Activated CD4-positive, alpha-beta T cell treated with anti-CD3 and anti-CD28 coated beads, Interleukin-2, amount 50 U/mL, for 16 hours (primary cell): ENCODE data around the gene IVD.

ENCODE experiments used
- DNase-seq: peaks from one replicate; pipeline ENCODE4 v3.0.0-alpha.2; 2020

Gene IVD

DNA sequence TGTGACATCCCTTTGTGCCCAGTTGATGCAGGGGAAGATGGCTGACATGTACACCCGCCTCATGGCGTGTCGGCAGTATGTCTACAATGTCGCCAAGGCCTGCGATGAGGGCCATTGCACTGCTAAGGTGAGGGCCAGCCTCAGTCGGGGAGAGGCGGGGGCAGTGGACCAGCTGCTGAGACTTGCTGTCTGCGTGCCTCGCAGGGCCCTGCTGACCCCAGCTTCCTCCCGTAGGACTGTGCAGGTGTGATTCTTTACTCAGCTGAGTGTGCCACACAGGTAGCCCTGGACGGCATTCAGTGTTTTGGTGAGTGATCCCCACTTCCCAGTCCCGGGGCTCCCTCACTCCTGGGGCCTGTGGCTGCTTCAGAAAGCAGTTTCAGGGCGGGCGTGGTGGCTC is 10.5 kb downstream of the IVD start:
- DNase-seq, result no peak

DNA sequence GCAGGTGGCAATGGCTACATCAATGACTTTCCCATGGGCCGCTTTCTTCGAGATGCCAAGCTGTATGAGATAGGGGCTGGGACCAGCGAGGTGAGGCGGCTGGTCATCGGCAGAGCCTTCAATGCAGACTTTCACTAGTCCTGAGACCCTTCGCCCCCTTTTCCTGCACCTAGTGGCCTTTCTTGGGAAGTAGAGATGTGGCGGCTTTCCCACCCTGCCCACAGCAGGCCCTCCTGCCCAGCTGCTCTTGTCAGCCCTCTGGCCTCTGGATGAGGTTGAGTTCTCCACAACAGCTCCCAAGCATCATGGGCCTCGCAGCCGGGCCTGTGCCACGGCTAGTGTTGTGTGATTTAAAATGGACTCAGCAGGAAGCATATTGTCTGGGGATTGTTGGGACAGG is 12.5 kb downstream of the IVD start:
- DNase-seq, result no peak

DNA sequence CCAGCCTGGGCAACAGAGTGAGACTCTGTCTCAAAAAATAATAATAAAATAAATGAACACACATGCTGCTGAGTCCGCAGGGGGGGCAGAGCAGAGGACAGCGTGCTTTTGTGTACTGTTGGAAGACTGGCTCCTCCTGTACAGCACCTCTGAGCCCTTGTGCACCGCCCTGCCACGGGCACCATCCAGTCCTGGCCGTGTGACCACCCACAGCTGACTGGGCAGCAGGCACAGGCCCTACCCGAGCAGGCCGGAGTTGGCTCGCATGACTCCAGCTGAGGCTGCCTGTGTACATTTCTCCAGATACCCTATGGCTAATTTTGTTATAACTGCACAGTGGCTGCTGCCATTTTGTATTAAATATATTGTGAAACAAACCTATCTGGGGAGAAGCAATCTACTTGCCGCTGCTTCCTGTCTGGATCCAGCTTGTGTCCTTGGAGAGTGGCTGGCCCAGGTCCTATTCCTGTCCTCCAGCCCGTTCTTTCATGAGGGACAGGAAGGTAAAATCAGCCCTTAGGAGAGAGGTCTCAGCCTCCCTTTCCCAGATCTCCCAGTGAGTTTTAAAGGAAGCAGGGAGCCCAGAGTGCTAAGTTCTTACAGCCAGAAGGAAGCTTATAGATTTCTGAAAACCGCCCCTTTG is 14.6 kb downstream of the IVD start:
- DNase-seq, result no peak

- no peak for DNase-seq
Measured at GRCh38 chr15:40420793-40421192, 15.2 kb downstream of the IVD start.

DNA sequence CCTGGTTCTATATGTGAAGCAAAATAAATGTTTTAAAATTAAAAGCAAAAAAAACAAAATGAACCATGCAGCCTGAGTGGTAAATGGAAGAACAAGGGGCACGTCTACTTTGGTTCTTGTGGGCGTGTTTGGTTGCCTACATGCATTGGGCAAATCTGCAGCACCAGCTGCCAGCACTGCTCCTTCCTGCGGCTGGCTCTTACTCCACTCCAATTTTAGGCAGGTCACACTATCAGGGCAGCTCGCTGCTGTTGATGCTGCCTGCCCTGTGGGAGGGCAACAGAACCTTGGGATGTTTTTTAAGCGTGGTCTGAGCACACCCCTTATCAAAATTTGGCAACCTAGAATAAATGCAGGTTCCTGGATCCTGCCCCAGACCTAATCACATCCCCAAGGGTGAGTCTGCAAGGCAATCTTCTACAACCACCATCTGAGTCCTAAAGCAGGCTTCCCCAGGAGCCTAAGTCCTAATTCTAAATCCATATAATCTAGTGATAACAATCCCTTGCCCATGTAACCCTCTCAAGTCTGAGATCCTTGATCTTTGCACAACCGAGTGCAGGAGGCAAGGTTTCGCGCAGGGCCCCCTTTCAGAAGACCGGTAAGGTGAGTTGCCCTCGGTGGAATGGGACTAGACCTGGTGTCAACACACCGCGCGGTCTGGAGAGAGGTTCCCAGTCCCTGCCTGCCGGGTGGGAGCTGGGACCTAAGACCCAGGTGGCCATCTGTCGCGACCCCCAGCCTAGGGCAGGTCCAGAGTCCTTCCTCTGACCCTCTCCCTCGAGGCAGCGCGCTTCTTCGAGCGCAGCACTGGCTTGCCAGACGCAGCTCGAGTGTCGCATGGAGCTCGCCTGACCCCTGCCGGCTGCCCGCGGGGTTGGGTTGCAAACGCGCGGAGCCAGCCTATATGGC is 15.9 kb downstream of the IVD start:
- DNase-seq, result peak; percentile 81

DNA sequence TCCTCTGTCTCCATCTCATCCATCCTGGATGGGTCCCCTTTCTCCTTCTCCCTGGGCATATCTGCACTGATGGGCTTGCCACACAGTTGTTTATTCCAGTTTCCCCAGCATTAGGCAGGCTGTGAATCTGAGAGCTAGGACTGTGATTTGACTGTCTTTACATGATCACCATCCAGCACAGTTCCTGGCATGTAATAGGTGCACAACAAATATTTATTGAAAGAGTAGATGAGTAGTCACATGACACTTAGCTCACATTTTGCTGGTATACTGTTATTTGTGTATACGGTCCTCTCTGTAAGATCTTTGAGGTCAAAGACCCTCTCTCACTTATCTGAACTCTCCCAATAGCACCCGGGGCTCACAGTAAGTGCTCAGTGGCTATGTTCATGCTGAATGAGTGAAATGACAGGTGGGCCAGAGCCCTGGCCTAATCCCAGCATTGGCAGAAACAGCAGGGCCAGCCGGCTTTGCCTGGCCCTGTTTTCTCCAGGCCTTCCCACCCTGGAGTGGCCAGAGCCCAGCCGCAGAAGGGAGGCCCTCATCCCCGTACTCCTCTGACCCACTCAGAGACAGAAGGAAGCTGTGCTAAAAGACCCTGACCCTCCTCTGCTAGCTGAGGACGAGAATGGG is 19.0 kb downstream of the IVD start:
- no peak for DNase-seq

DNA sequence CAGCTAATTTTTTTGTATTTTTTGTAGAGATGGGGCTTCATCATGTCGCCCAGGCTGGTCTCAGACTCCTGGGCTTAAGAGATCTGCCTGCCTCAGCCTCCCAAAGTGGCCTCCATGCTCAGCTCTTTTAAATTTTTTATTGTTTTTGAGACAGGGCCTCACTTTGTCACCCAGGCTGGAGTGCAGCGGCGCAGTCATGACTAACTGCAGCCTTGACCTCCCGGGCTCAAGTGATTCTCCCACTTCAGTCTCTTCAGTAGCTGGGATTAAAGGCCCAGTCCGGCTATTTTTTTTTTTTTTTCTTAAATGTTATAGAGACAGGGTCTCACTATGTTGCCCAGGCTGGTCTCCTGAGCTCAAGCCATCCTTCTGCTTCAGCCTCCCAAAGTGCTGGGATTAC is 20.1 kb downstream of the IVD start:
- DNase-seq, result no peak

DNA sequence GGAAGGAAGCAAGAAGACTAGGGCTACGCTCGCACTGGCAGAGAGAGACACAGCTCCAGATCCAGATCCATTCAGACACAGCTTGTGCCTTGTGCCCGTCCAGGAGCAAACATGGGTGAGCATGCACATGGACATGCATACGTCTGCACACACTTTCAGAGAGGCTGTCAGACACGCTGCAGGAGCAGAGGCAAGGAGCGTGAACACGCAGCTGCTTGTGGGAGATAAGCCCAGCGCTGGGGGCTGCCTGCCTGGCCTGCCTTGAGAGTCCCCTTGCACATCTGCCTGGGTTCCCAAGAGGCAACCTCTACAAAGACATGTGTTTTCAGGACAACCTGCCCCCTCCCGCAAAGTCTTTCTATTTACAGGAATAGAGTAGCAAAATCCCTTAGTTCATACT is 21.6 kb downstream of the IVD start:
- no peak for DNase-seq

DNA sequence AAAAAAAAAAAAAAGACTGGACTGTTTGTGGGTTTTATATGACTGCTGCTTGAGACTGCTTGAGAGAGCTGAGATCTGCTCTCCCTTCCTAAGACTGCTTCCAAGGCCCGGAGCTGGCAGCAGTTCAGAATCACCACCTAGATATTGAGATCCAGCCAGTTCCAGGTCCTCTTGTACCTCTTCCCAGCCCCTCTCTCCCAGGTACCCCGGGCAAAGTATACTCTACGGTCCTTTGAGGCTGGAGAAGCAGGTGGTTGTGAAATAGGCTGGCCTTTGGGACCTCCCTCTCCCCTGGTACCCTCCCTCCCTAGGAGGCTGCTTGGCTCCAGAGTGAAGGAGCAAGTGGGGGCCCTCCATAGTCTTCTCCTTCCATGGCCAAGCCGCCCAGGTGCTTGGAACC is 22.6 kb downstream of the IVD start:
- no peak for DNase-seq

GRCh38 chr15:40429068-40429710 is 23.6 kb downstream of the IVD start:
- no peak for DNase-seq

GRCh38 chr15:40430271-40430805 is 24.7 kb downstream of the IVD start:
- DNase-seq, result no peak

GRCh38 chr15:40435023-40435709 is 29.6 kb downstream of the IVD start:
- no peak for DNase-seq

DNA sequence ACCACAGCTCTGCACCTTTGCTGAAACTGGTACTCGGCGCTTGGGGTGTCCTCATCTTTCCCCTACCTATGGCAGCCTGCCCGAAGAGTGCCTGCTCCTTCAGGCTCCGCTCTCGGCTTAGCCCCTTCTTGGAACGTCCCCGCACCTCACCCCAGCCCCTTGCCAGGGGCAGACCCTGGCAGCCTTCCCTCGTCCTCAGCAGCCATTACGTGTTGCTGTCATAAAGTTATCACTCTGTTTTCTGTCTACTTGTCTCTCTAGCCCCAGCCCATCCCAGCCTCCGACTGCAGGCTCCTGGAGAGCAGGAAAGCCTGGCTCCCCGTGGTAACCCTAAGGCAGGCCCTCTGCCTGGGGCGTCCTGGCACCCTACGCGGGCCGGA is 30.1 kb downstream of the IVD start:
- DNase-seq, result no peak

GRCh38 chr15:40436116-40436891 is 30.7 kb downstream of the IVD start:
- no peak for DNase-seq

GRCh38 chr15:40436892-40437751 is 31.5 kb downstream of the IVD start:
- DNase-seq, result no peak

- DNase-seq, result no peak
Measured at GRCh38 chr15:40437752-40438687, 32.4 kb downstream of the IVD start.

- no peak for DNase-seq
Measured at GRCh38 chr15:40438712-40439111, 33.1 kb downstream of the IVD start.

- no peak for DNase-seq
Measured at GRCh38 chr15:40439461-40439959, 33.9 kb downstream of the IVD start.
